Endothelial cell of umbilical vein (primary cell): ENCODE measurements around the gene OR1L6. TPM values are rescaled to one million over a fixed set of nuclear protein-coding genes. Genes with fewer than 3 reads are reported as not detected.

Source experiments
- BruUV-seq: library from RNA; stranded (reverse); fragments of 400-500 nt; replicated peaks from 2 replicates; lab custom pipeline; 2021; lab: Mats Ljungman, UMichigan
- CTCF ChIA-PET: fragments of 300-600, 350-600 bp; sonication (Branson Sonifier 250); formaldehyde crosslinking; loops from one replicate; lab custom pipeline; 2021; ENCODE audit warnings: antibody characterized with exemption, inconsistent platforms; lab: Charles Lee
- POLR2A ChIA-PET: fragments of 300-600, 350-600 bp; sonication (Branson Sonifier 250); formaldehyde crosslinking; loops from one replicate; lab custom pipeline; 2021; ENCODE audit warnings: antibody characterized with exemption, inconsistent platforms; lab: Charles Lee
- DNase-seq: peaks from one replicate; pipeline ENCODE4 v3.0.0-alpha.2; 2011; ENCODE audit warnings: low read depth, low spot score
- FAIRE-seq: peaks from 2 replicates; lab custom pipeline; 2011; peaks lifted over from hg19 to GRCh38; lab: Jason Lieb, UNC
- H2AFZ ChIP-seq: 2 replicates; pipeline ENCODE4 v1.6.0; 2012; ENCODE audit warnings: low read depth, low read length, control low read depth, inconsistent platforms
- H3K27ac ChIP-seq: 2 replicates; pipeline ENCODE4 v1.5.1; 2011; ENCODE audit warnings: low read depth, mild to moderate bottlenecking, control low read depth, low read length, moderate library complexity; ENCODE audit not compliant: insufficient read depth
- H3K27me3 ChIP-seq, 2 experiments: 2 replicates each; pipeline versions ENCODE4 v1.6.0 to v1.6.1; 2011; ENCODE audit warnings: low read length in 2 of 2, mixed read lengths in 1 of 2; ENCODE audit not compliant: control insufficient read depth in 2 of 2, insufficient read depth in 2 of 2
- H3K36me3 ChIP-seq, 2 experiments: 2 replicates in 1 of 2; 3 replicates in 1 of 2; pipeline ENCODE4 v1.5.1; 2011; ENCODE audit warnings: low read length in 2 of 2, mild to moderate bottlenecking in 1 of 2, moderate library complexity in 1 of 2; ENCODE audit not compliant: control insufficient read depth in 2 of 2, insufficient read depth in 2 of 2; ENCODE audit errors: extremely low read depth in 1 of 2
- H3K4me1 ChIP-seq: 3 replicates; pipeline ENCODE4 v1.5.1; 2011; ENCODE audit warnings: mild to moderate bottlenecking, low read length; ENCODE audit not compliant: control insufficient read depth, insufficient read depth; ENCODE audit errors: extremely low read depth
- H3K4me2 ChIP-seq: 2 replicates; pipeline ENCODE4 v1.6.1; 2011; ENCODE audit warnings: low read length, control low read depth, mixed read lengths; ENCODE audit not compliant: insufficient read depth
- H3K4me3 ChIP-seq, 3 experiments: fragments of 200-600 bp in 1 of 3; sonication (generic), shearing (Covaris generic) in 1 of 3; replicated peaks in 1 of 3; 2 replicates each; pipeline ENCODE4 v1.5.1; 2011 to 2016; ENCODE audit warnings: control low read depth in 3 of 3, low read length in 3 of 3, mild to moderate bottlenecking in 2 of 3, inconsistent platforms in 1 of 3, low read depth in 1 of 3, moderate library complexity in 1 of 3; ENCODE audit not compliant: insufficient read depth in 1 of 3
- H3K79me2 ChIP-seq: 2 replicates; pipeline ENCODE4 v1.6.0; 2012; ENCODE audit warnings: low read length, inconsistent platforms; ENCODE audit not compliant: control insufficient read depth, insufficient read depth
- H3K9ac ChIP-seq: replicated peaks from 2 replicates; pipeline ENCODE3; 2011; ENCODE audit warnings: low read length, control low read depth; ENCODE audit not compliant: insufficient read depth; ENCODE audit errors: extremely low read depth
- H3K9me1 ChIP-seq: replicated peaks from 3 replicates; pipeline ENCODE4 v1.6.0; 2011; ENCODE audit warnings: mild to moderate bottlenecking, low read length; ENCODE audit not compliant: control insufficient read depth, insufficient read depth; ENCODE audit errors: extremely low read depth
- H3K9me3 ChIP-seq: replicated peaks from 2 replicates; pipeline ENCODE4 v1.5.1; 2012; ENCODE audit warnings: low read length, inconsistent platforms; ENCODE audit not compliant: control insufficient read depth, insufficient read depth
- H4K20me1 ChIP-seq: replicated peaks from 2 replicates; pipeline ENCODE3; 2011; ENCODE audit warnings: mild to moderate bottlenecking, low read length; ENCODE audit not compliant: control insufficient read depth, insufficient read depth; ENCODE audit errors: extremely low read depth
- CTCF ChIP-seq, 2 donors: IDR thresholded peaks; 1 replicate in 1 of 2; 2 replicates in 1 of 2; pipeline ENCODE4 v1.5.1; 2011; ENCODE audit warnings: low read length in 2 of 2, mild to moderate bottlenecking in 2 of 2, moderate library complexity in 2 of 2, control low read depth in 1 of 2, inconsistent platforms in 1 of 2, low read depth in 1 of 2; ENCODE audit not compliant: insufficient read depth in 1 of 2; ENCODE audit errors: extremely low read depth in 1 of 2
- EZH2 ChIP-seq: IDR thresholded peaks from 2 replicates; pipeline ENCODE4 v1.6.1; 2012; ENCODE audit warnings: borderline replicate concordance, low read depth, mild to moderate bottlenecking, moderate library complexity, low read length, inconsistent platforms; ENCODE audit not compliant: severe bottlenecking
- FOS ChIP-seq: IDR thresholded peaks from 2 replicates; pipeline ENCODE4 v1.6.1; 2011; ENCODE audit warnings: mild to moderate bottlenecking, low read length, moderate library complexity, borderline replicate concordance; ENCODE audit not compliant: insufficient read depth
- GATA2 ChIP-seq: IDR thresholded peaks from 2 replicates; pipeline ENCODE4 v1.7.0; 2011; ENCODE audit warnings: low read depth, mild to moderate bottlenecking, moderate library complexity, mixed read lengths, low read length; ENCODE audit not compliant: insufficient read length, insufficient read depth
- JUN ChIP-seq: IDR thresholded peaks from 2 replicates; pipeline ENCODE4 v1.6.1; 2011; ENCODE audit warnings: borderline replicate concordance, low read depth; ENCODE audit not compliant: insufficient read length, insufficient read depth
- MAX ChIP-seq: IDR thresholded peaks from 2 replicates; pipeline ENCODE4 v1.6.1; 2011; ENCODE audit not compliant: insufficient read depth, insufficient read length
- MYC ChIP-seq: IDR thresholded peaks from one replicate; pipeline ENCODE4 v1.6.1; 2011; ENCODE audit warnings: mild to moderate bottlenecking, low read depth, low read length
- POLR2A ChIP-seq: IDR thresholded peaks from 2 replicates; pipeline ENCODE4 v1.6.1; 2012; ENCODE audit warnings: low read depth, mild to moderate bottlenecking, control low read depth, low read length
- POLR2AphosphoS5 ChIP-seq: IDR thresholded peaks from 2 replicates; pipeline ENCODE4 v1.6.1; 2012; ENCODE audit warnings: low read depth, mild to moderate bottlenecking, control low read depth, low read length, moderate library complexity; ENCODE audit not compliant: insufficient read depth
- dilution Hi-C: fragments of 300-500 bp; cut with MboI; formaldehyde crosslinking; loops from one replicate; pipeline ENCODE4 v1.15.0; 2019; ENCODE audit warnings: low sequenced_read_pairs; ENCODE audit not compliant: extremely low pct_ligation_motif_present
- intact Hi-C: fragments of 100-400 bp; cut with micrococcal nuclease; formaldehyde crosslinking; loops from one replicate; pipeline ENCODE4 v1.10.0; 2022
- polyA plus RNA-seq, 4 experiments: library from polyadenylated mRNA; depleted of rRNA in 3 of 4; stranded (reverse) in 3 of 4; unstranded in 1 of 4; fragments of >200 nt; gene quantifications; 2 replicates each; pipeline versions ENCODE4 v1.2.1 to v1.2.3, GENCODE V29; 2011 to 2012; ENCODE audit warnings: missing spikeins in 1 of 4
- total RNA-seq: library from RNA; stranded (reverse); gene quantifications from 2 replicates; pipeline ENCODE4 v1.2.3, GENCODE V29; 2021

The OR1L6 gene
- total and polyA plus RNA-seq, 2 donors (not counting 3 experiments of a cell fraction or from before 2014, with no cell fraction given), result not detected

DNA sequence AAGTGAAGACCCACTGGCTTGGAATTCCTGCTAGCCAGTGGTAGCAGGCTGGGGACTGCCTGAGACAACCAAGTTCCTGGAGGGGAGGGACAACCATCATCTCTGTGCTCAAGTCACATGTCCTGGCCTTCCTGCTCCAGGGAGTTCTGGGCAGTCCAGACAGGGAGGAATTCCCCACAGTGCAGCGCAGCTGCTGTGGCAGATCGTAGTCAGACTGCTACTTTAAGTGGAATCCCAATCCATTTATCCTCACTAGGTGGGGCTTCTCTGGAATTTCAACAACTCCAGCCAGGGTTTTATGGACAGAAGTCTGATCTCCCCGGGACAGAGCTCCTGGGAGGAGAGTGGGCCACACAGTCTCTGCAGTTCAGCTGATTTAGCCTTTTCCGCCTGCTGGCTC is 25.7 kb downstream of the OR1L6 start:
- dilution Hi-C loops, result no loop called here
- H2AFZ ChIP-seq, result no peak overlapping the region
- POLR2A ChIA-PET, result no interaction called here
- no peaks in the 10 kb centered on the region for H3K36me3 ChIP-seq
- no peaks in the 10 kb centered on the region for H3K9me3 ChIP-seq
- H3K9ac ChIP-seq, result no peak overlapping the region
- no peaks in the 10 kb centered on the region for H3K27me3 ChIP-seq
- CTCF ChIA-PET, result no interaction called here
- no peak for TF ChIP-seq POLR2AphosphoS5
- no peak for TF ChIP-seq EZH2
- no peak for TF ChIP-seq GATA2
- TF ChIP-seq CTCF (IDR thresholded peaks at IDR 0.05; ENCODE audit: extremely low read depth in 1 of 2, insufficient read depth in 1 of 2, low read depth in 1 of 2, low read length in 2 of 2), result no peak
- TF ChIP-seq JUN, result no peak
- TF ChIP-seq POLR2A, result no peak
- no peak for TF ChIP-seq FOS
- no peak for TF ChIP-seq MYC
- TF ChIP-seq MAX, result no peak
- H3K27ac ChIP-seq, result no peak overlapping the region
- H3K4me2 ChIP-seq, result no peak overlapping the region
- BruUV-seq, result no TSS peak
- no peaks in the 10 kb centered on the region for H3K9me1 ChIP-seq
- no peaks in the 10 kb centered on the region for H4K20me1 ChIP-seq
- intact Hi-C loops, result no loop called here
- no peaks in the 10 kb centered on the region for H3K79me2 ChIP-seq
- no peak overlapping the region for H3K4me3 ChIP-seq
- no peaks in the 10 kb centered on the region for H3K4me1 ChIP-seq
- FAIRE-seq (no peak), DNase-seq (no peak)
